ENCODE data around the gene DLGAP1.
"Not testable (repeated sequence)": the region's sequence is repeated elsewhere in the genome, so short reads cannot be mapped to it uniquely, and the experiment has no call there.

The DLGAP1 gene

DNA sequence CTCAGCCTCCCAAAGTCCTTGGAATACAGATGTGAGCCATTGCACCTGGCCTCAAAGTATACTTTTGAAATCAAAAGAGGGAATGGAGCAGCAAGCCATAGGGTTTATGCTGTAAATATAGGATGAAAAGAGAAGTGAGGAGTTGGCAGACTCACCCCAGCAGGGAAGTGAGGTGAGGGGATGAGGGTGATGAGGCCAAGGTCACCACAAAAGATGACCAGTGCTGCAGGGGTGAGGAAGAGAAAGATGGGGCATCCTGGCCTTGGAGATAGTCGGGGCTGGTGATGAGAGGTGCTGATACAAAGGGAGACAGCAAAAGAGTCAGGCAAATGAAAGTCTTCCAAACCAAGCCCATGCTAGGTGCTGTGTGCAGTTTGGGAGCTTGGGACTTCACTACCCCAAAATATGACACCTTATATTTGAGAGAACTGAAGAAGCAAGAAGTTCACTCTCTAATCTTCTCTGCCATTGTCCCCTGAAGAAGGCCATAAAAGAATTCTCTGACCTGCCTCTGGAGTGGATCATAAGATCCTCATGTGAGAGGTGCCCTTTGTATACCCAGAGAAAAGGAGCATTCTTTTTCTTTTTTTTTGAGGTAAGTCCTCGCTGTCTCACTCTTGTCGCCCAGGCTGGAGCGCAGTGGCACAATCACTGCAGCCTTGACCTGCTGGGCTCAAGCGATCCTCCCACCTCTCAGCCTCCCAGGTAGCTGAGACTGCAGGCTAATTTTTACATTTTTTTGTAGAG, 974.1 kb downstream of the DLGAP1 start:
- DNase-seq: no peak

GRCh38 chr18:3479978-3480509, 975.1 kb downstream of the DLGAP1 start:
- DNase-seq: no peak

GRCh38 chr18:3478262-3478978, 976.7 kb downstream of the DLGAP1 start:
- DNase-seq: no peak

DNA sequence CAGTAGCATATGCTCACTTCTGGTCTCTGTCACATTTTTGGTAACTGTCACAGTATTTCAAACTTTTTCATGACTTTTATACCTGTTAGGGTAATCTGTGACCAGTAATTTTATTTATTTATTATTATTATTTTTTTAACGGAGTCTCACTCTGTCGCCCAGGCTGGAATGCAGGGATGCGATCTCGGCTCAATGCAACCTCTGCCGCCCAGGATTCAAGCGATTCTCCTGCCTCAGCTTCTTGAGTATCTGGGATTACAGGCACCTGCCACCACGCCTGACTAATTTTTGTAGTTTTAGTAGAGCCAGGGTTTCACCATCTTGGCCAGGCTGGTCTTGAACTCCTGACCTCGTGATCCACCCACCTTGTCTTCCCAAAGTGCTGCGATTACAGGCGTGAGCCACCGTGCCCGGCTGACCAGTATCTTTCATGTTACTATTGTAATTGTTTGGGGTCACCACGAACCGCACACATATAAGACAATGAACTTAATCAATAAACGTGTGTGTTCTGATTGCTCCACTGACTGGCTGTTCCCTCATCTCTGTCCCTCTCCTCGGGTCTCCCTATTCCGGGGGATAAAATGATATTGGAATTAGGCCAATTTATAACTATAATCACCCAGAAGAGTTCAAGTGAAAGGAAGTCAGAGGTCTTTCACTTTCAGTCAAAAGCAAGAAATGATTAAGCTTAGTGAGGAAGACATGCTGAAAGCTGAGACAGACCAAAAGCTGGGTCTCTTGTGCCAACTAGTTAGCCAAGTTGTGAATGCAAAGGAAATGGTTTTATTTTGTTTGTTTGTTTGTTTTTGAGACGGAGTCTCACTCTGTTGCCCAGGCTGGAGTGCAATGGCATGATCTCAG, 982.2 kb downstream of the DLGAP1 start:
- no peak for DNase-seq

GRCh38 chr18:3472121-3472520, 983.0 kb downstream of the DLGAP1 start:
- DNase-seq: not testable (repeated sequence)

- no peak for DNase-seq
Observed at GRCh38 chr18:3471141-3471648, 983.9 kb downstream of the DLGAP1 start.

DNA sequence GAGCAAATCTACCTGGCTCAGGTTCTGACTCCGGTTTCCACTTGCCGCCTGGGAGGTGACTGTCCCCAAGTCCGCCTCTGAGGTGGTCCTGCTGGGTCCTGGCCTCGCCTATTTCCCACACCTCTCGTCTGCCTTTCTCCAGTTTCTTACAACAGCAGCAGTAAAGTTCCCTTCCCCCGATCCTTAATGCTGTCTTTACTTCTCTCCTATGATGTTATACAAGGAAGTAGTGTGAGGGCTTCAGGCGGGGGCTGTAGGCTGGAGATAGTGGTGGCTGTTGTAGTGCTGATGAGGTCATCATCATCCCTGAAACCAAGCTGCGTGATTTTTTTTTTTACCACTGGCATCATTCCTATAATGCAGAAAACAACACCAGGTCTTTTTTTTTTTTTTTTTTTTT, 986.3 kb downstream of the DLGAP1 start:
- DNase-seq: no peak

DNA sequence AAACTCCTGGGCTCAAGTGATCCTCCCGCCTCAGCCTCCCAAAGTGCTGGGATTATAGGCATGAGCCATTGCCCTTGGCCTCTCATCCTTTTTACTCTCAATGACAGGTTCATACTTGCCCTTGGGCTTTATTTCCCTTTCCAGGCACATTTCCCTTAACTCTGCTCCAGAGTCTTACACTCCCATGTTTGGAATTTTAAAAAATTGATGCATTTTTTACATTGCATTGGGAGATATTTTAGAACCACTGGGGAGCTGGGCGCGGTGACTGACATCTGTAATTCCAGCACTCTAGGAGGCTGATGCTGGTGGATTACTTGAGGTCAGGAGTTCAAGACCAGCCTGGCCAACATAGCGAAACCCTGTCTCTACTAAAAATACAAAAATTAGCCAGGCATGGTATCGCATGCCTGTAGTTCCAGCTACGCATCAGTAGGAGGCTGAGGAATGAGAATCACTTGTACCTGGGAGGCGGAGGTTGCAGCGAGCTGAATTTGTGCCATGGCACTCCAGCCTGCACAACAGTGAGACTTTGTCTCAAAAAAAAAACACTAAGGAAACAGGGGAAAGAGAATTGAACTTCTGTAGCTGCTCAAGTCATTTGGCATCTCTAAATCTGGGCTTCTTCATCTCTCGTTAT, 986.9 kb downstream of the DLGAP1 start:
- DNase-seq: no peak

- DNase-seq: no peak
Observed at GRCh38 chr18:3466872-3467271, 988.2 kb downstream of the DLGAP1 start.

DNA sequence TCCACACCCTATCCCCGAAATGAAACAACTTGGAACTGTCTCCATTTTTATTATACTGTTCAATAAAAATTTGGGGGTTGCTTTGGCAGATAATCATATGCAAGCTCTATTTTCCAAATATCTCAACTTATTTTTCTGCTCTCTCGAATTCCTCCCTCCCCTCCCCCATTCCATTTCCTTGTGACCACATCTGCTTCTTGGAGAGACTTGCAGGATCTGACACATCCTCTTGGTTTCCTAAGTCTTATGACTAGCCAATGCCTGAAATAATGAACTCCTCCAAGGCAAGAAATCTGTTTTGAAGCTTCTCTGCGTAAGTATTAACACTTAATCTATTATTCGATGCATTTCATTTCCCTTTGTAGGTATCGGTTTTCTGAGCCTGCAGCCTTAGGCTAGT, 989.1 kb downstream of the DLGAP1 start:
- DNase-seq: no peak

GRCh38 chr18:3463051-3463450, 992.1 kb downstream of the DLGAP1 start:
- no peak for DNase-seq

DNA sequence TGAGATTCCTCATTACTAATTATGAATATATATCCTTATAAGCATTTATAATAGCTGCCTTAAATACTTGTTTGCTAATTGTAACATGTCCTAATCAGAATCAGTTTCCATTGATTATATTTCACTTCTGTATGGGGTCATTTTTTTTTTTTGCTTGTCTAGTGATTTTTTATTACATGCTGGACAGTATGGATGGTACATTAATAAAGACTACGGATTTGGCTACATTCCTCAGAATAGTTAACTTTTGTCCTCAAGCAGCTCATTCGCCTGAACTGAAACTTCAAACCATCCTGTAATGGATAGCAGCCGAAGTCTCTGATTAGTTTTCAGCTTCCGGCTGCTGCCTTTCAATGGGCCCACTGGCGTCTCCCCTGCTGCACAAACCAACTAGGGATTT, 993.4 kb downstream of the DLGAP1 start:
- DNase-seq: no peak

DNA sequence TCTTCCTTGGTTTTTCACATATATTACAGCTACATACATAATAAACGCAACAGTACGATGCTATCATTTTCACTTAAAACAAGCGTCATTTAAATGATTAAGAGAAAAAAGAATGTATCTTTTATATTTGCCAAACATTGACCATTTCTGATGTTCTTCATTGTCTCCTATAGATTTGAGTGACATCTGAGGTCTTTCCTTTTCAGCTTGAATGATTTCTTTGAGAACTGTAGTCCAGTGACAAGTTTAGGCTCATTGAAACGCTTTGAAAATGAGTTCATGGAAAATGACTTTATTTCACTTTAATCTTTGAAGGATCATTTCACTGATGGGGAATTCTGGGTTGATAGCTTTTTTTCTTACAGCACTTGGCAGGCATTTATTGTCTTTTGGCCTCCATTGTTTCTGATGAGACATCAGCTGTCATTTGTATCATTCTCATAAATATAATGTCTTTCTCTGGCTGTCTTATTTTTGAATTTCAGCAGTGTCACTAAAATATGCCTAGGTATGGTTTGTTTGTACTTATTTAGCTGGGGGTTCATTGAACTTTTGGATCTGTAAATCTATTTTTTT, 994.2 kb downstream of the DLGAP1 start:
- DNase-seq: no peak

DNA sequence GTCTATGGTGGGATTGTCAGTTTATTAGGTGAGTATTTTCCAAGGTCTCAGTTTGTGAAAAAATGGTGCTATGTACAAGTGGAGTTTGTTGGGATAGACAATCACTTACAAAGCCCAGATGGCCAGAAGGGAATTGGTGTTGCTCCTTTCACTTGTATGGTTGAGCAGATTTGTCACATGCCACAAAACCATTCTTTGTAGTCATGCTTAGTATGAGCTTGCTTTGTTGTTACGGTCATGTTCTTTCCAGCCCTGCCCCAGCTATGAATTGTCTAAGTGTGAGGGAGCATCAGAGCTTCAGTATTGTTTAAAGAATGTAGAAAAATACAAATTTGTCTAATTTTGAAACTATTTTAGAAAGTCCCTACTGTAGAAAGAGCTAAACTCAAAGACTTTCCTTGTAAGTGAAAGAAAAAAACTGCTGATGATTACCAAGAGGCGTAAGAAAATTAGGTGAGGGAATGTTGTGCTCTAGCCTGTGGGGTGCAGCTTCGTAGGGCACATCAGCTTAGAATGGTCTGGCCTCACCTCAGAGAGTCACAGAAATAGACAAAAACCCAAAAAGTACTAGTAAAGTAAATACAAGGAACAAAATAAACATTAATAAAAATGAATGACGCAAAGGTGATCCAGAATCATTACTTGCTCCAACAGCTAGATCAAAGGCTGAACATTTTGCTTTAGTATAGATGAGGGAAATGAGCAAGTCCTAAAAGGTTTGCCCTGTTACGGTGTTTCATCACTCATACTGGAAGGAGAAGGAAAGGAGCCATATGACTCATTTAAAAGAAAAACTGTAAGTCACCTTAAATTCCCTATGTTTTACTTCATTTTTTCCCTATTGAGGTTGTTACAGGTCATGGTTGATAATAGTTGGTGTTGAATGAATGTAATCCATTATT, 995.9 kb downstream of the DLGAP1 start:
- no peak for DNase-seq

GRCh38 chr18:3458378-3458777, 996.7 kb downstream of the DLGAP1 start:
- peak in 2 of 4 experiments; percentile 8 to 24 for DNase-seq

DNA sequence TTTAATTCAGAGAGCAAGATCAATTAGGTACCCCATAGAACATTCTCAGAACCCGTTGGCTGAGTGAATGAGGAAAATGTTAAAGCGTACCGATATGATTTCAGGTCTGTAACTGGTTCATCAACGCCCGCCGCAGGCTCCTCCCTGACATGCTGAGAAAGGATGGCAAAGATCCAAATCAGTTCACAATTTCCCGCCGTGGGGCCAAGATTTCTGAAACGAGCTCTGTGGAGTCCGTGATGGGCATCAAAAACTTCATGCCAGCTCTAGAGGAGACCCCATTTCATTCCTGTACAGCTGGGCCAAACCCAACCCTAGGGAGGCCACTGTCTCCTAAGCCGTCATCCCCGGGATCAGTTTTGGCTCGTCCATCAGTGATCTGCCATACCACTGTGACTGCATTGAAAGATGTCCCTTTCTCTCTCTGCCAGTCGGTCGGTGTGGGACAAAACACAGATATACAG, 997.8 kb downstream of the DLGAP1 start:
- no peak for DNase-seq

DNA sequence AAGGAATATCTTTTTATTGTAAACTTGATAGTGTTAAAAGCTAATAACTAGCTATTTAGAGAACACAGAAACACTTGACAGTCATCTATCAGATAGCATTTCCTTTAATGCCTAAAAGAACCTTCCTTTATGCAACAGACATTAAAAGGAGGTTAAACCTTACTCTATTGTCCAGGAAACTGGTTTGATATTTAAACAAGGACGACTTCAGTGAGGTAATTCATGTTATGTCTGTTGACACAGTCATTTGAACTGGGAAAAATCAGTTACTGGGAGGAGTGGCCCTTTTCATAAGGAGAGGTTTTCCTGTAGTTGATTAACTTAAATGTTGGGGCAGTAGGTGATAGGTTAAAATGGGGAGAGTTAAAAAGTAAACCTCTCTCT, 998.4 kb downstream of the DLGAP1 start:
- no peak for DNase-seq

DNA sequence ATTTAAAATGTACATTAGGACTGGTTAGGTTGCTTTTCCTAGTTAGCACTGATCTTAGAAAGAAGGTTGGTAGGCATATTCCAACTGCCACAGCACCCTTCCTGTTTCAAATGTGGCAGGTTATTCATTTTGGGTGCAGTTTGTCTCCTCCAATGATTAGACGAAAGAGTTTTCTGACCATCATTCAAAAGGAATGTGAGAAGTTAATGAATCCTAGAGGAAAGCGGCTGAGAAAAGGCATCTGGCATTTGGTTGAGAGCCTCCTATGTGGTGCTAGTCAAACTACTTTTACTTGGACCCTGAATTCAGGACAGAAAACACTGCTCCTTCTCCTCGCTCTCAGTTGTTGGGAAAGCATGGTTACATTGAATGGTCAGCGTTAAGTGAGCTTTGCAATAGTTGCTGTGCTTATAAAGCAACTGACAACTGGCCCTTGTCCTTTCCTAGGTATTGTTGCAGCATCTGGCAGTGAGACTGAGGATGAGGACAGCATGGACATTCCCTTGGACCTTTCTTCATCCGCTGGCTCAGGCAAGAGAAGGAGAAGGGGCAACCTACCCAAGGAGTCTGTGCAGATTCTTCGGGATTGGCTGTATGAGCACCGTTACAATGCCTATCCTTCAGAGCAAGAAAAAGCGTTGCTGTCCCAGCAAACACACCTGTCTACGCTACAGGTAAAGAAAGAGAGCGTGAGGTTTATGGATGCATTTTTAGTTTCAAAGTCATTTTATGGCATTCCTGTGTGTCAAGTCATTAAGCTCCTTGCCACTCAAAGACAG, 999.0 kb downstream of the DLGAP1 start:
- no peak for DNase-seq

GRCh38 chr18:3455090-3455635, 999.9 kb downstream of the DLGAP1 start:
- no peak for DNase-seq
